GM10248 (cell line): ENCODE results near the gene RGS6.

ENCODE experiments used
- CTCF ChIA-PET: fragments of 300-600 bp; sonication (Branson Sonifier 250); formaldehyde crosslinking; extraction: SDS; loops from one replicate; lab custom pipeline; 2021; ENCODE audit warnings: antibody characterized with exemption; lab: Yijun Ruan, JAX
- POLR2A ChIA-PET: fragments of 350-650 bp; sonication (Branson Sonifier 250); formaldehyde crosslinking; extraction: SDS; loops from one replicate; lab custom pipeline; 2020; ENCODE audit warnings: antibody characterized with exemption; lab: Yijun Ruan, JAX
- DNase-seq: peaks from one replicate; pipeline ENCODE4 v3.0.0; 2012; ENCODE audit errors: extremely low spot score
- CTCF ChIP-seq: IDR thresholded peaks from 2 replicates; pipeline ENCODE4 v1.5.1; 2012; ENCODE audit warnings: mild to moderate bottlenecking, low read depth; ENCODE audit errors: extremely low read depth, missing control alignments, control extremely low read depth

Gene RGS6

GRCh38 chr14:72311516-72311915 is 379.3 kb downstream of the RGS6 start:
- no peak for TF ChIP-seq CTCF
- CTCF ChIA-PET, result interaction anchor here (1.3 kb wide), 1 partner anchor 20 kb away, joined by 4 read pairs; no protein-coding TSS in a partner anchor
- no peak for DNase-seq
- POLR2A ChIA-PET, result no interaction called here

- CTCF ChIA-PET, result interaction anchor here (1.0 kb wide), 1 partner anchor 210 kb away, joined by 4 read pairs; no protein-coding TSS in a partner anchor
- TF ChIP-seq CTCF, result no peak
These were observed 382.7 kb downstream of the RGS6 start for GRCh38 chr14:72314808-72315435.

GRCh38 chr14:72315714-72316113 is 383.5 kb downstream of the RGS6 start:
- no peak for TF ChIP-seq CTCF
- CTCF ChIA-PET, result interaction anchor here (1.0 kb wide), 1 partner anchor 211 kb away, joined by 4 read pairs; no protein-coding TSS in a partner anchor
- POLR2A ChIA-PET, result no interaction called here
- no peak for DNase-seq

More at GRCh38 chr14:72314808-72315435, 382.7 kb downstream of the RGS6 start:
- no peak for DNase-seq
- POLR2A ChIA-PET, result no interaction called here

GRCh38 chr14:72318648-72319047 is 386.4 kb downstream of the RGS6 start:
- DNase-seq, result no peak
- POLR2A ChIA-PET, result no interaction called here
- CTCF ChIA-PET, result interaction anchor here (0.9 kb wide), 1 partner anchor 15 kb away, joined by 3 read pairs; no protein-coding TSS in a partner anchor
- no peak for TF ChIP-seq CTCF

- CTCF ChIA-PET, result interaction anchor here (0.9 kb wide), 1 partner anchor 308 kb away, joined by 3 read pairs; no protein-coding TSS in a partner anchor
- POLR2A ChIA-PET, result no interaction called here
These were observed 399.8 kb downstream of the RGS6 start for GRCh38 chr14:72332046-72332445.

GRCh38 chr14:72332871-72333270 is 400.6 kb downstream of the RGS6 start:
- CTCF ChIA-PET, result interaction anchor here (1.1 to 1.3 kb wide), 4 partner anchors 10 to 66 kb away, joined by 3 read pairs; no protein-coding TSS in a partner anchor
- POLR2A ChIA-PET, result no interaction called here
- no peak for TF ChIP-seq CTCF

More at GRCh38 chr14:72332046-72332445, 399.8 kb downstream of the RGS6 start:
- DNase-seq, result no peak
- no peak for TF ChIP-seq CTCF

More at GRCh38 chr14:72332871-72333270, 400.6 kb downstream of the RGS6 start:
- DNase-seq, result no peak
